Hypothalamus (tissue), 51 donors: Measurements from ENCODE around the gene KCNA2.

Experiments used
- DNase-seq, 51 donors: peaks; one replicate each; lab custom pipeline; 2025; lab: John Stamatoyannopoulos, UW

Gene KCNA2

GRCh38 chr1:110605446-110605845 lies 712 bp downstream of the KCNA2 start:
- no peak for DNase-seq

- DNase-seq: peak in 9 of 51 donors; percentile 9 to 47 (median 33)
These were observed 1.5 kb downstream of the KCNA2 start for GRCh38 chr1:110604586-110605148.

- DNase-seq: no peak
These were observed 3.1 kb downstream of the KCNA2 start for GRCh38 chr1:110603058-110603457.

- peak in 1 of 51 donors; percentile 30 for DNase-seq
These were observed 3.7 kb downstream of the KCNA2 start for GRCh38 chr1:110602466-110602865.

- DNase-seq: no peak
These were observed 4.8 kb downstream of the KCNA2 start for GRCh38 chr1:110601332-110601731.

- DNase-seq: no peak
These were observed 5.4 kb downstream of the KCNA2 start for GRCh38 chr1:110600716-110601115.

GRCh38 chr1:110597966-110598365 lies 8.2 kb downstream of the KCNA2 start:
- DNase-seq: no peak

- no peak for DNase-seq
These were observed 9.8 kb downstream of the KCNA2 start for GRCh38 chr1:110596312-110596711.

- DNase-seq: no peak
These were observed 10.8 kb downstream of the KCNA2 start for GRCh38 chr1:110595353-110595710.

- DNase-seq: peak in 32 of 51 donors; percentile 12 to 76 (median 42)
These were observed 11.5 kb downstream of the KCNA2 start for GRCh38 chr1:110594456-110595352.

GRCh38 chr1:110593902-110594301 lies 12.3 kb downstream of the KCNA2 start:
- DNase-seq: peak in 7 of 51 donors; percentile 8 to 62 (median 37)

GRCh38 chr1:110591956-110592355 lies 14.2 kb downstream of the KCNA2 start:
- DNase-seq: no peak

- DNase-seq: no peak
These were observed 17.2 kb downstream of the KCNA2 start for GRCh38 chr1:110588991-110589390.

GRCh38 chr1:110588486-110588885 lies 17.7 kb downstream of the KCNA2 start:
- DNase-seq: no peak

GRCh38 chr1:110587906-110588305 lies 18.3 kb downstream of the KCNA2 start:
- no peak for DNase-seq

GRCh38 chr1:110585481-110585880 lies 20.7 kb downstream of the KCNA2 start:
- peak in 6 of 51 donors; percentile 6 to 34 (median 14) for DNase-seq

- no peak for DNase-seq
These were observed 22.1 kb downstream of the KCNA2 start for GRCh38 chr1:110584045-110584444.

GRCh38 chr1:110583505-110583904 lies 22.7 kb downstream of the KCNA2 start:
- no peak for DNase-seq

GRCh38 chr1:110582378-110582777 lies 23.8 kb downstream of the KCNA2 start:
- DNase-seq: peak in 8 of 51 donors; percentile 10 to 66 (median 22)

GRCh38 chr1:110581682-110582145 lies 24.4 kb downstream of the KCNA2 start:
- DNase-seq: peak in 26 of 51 donors; percentile 11 to 90 (median 48)

- no peak for DNase-seq
These were observed 25.9 kb downstream of the KCNA2 start for GRCh38 chr1:110580244-110580643.

GRCh38 chr1:110579460-110579859 lies 26.7 kb downstream of the KCNA2 start:
- DNase-seq: no peak
